GM19463 (cell line): Measurements from ENCODE around the gene HOXA5.

Source experiments
- ATAC-seq: cut with Tn5 transposase; IDR thresholded peaks from one replicate; pipeline ENCODE4 v1.9.1; 2021; ENCODE audit warnings: mild to moderate bottlenecking, moderate library complexity; ENCODE audit not compliant: unreplicated experiment

The HOXA5 gene

DNA sequence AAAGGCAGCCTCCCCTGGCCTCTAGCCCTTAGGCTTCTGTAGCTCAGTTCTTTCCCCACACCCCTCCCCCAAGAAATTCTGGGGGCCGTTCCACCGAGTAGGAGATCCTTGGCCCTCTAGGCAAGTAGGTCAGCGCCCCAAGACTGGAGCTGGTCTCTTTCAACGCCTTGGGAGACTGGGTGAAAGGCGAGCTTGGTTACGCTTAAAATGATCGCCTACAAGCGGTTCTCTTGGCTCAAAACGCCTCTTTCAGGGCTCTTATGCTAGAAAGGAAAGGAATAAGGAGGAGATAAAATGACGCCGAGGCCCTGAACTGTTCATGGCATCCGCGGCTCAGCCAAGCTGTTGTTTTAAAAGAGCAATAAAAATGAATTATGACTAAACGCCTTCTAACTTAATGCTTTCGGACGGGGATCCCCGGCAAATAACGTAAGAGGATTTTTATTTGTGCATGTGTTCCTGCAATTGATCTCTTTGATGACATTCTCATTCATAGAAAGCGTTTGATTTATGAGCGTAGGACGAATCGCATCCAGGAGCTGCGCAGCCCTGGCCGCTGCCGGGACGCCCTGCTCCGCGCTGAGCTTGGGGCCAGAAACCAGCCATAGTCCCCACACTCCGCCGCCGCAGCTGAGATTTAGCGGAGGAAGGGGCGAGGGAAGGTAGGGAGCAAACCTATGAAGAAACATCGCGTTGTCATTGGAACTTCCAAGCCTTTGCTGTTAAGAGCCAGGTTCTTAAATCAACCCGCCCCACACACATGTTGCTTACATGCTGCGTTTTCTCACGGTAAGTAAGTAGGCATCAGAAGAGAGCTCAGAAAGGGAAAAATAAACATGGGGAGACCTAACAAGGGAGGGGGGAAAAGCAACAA lies 44.7 kb downstream of the HOXA5 start:
- no peak for ATAC-seq

DNA sequence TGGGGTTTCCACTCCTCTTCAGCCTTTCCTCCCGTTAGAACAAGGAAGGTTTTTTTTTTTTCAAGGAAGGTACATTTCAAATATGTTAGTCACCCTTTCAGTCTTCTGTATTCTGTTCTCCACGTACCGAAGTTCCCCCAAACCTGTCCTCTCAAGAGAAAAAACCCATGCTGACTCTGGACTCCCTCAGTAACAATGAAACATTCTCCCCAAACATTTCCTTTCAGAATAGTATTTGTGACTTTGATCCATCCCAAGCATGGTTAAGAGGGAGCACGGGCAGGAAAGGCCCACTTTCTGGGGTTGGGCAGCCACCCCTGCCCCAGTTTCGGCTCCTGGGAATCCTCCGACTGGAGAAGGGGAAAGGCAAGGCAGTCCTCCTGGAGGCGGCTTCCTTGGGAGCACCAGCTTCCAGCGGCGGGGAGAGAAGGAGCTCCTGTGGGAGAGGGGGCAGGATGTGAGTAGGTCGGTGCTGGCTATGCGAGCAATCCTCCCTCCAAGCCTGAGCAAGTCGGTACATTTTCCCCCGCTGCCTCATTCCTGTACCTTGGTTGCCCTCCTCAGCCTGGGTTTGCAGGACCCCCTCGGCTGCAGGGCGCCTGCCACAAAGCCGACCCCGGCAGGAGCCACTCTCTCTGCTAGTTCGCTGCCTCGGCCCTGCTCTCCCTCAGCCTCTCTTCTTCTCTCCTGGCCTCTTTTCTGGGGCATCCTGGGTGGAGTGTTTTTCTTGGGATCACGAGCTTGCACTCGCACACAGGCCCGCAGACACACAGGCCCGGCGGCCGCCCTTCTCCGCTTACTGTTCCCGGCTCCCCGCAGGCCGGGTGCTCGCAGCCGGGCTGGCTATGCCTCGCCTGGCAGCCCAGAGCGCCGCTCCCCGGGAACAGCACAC lies 45.5 kb downstream of the HOXA5 start:
- no peak for ATAC-seq

DNA sequence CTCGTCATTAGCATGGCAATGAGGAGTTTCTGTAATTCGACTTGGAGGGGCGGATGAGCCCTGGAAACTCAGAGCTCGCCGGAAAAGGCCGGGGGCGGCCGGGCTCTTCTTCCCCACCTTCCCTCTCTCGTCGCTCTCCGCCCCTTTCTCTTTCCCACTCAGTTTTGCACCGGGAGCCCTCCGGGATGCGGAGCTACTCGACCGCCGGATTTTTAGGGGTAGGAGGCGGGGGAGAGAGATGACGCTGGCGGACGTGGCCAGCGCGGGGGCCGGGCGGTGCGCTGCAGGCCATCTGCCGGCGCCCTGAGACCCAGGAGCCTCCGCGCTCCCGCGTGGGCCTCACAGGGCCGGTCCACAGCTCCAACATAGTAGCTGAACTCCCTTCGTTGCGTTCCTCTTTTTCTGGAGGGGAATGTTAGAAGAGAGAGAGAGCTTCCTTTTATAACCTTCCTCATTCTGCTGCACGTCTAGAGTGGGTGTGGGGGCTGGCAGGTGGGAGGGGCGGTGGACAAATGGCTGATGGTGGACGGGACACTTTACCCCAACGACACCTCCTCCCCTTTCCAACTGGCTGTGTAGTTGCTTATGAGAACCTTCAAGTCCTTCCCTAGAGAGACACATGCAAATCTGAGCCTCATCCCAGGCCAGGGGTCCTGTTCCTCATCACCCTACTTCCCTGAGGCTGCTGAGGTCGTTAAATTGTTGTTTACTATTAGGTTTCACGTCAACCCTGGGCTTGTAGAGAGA lies 46.5 kb downstream of the HOXA5 start:
- ATAC-seq: no peak

DNA sequence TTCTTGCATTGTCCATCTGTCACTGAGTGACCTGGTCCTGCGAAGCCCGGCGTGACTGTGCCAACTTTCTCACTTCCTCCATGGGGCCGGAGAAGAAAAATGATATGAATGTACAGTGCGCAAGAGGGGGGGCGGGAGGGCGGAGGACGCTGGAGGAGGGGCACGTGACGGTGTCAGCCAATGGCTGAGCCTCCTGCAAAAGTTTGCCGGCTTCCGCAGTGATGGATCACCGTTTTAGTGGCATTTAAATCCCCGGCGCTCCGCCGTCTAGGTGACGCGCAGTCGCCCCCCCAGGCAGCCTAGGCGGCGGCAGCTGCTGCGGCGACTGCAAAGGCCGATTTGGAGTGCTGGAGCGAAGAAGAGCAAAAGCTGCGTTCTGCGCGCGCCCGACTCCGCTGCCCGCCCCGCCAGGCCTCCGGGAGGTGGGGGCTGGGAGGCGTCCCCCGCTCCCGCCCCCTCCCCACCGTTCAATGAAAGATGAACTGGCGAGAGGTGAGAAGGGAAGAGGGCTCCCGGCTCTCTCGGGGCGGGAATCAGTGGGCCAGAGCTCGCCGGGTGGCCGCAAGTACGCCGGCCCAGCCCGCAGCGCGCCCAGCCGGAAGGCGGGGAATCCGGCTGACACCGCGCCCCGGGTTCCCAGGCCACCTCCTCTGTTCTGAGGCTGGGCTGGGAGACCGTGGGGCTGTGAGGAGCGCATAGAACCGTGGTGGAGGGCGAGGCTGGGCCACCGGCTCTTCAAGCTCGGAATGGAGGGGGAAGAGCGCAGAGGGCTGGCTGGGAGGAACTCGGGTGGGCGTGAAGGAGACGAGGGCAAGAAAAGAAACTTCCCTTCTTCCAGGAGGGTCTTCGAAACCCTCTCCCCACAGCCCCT lies 47.3 kb downstream of the HOXA5 start, which contains the start of gene HOXA1:
Gene HOXA1 (minus strand): TSS at position 104 of the 871 bp plus-strand sequence. CDS start 88 bp downstream, at position 16.
- ATAC-seq: peak; percentile 83

DNA sequence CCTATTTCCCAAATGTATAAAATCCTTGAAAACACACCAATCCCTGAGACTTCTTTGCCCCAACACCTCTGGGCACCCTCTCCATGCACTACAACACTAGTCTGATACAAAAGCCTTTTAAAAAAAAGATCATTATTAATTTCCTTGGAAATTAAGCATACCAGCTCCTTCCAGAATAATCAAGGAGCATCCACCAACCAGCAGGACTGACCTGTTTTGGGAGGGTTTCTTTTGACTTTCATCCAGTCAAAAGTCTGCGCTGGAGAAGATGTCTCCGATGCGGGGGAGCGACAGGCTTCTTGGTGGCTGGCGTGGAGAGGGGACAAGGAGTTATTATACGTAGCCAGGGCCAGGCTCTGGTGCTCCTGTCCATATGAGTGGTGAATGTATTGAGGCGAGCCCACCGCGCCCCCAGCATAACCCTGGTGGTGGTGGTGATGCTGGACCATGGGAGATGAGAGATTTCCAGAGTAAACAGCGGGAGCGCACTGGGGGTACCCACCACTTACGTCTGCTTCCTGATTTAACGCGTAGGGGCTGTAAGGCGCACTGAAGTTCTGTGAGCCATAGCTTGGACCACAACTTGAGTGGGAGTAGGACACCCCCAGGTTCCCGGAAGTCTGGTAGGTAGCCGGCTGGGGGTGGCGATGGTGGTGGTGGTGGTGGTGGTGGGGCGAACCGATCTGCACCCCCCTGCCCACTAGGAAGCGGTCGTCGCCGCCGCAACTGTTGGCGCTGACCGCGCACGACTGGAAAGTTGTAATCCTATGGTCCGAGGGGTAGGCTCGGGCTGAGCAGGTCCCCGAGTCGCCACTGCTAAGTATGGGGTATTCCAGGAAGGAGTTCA lies 48.2 kb downstream of the HOXA5 start:
- ATAC-seq: no peak

DNA sequence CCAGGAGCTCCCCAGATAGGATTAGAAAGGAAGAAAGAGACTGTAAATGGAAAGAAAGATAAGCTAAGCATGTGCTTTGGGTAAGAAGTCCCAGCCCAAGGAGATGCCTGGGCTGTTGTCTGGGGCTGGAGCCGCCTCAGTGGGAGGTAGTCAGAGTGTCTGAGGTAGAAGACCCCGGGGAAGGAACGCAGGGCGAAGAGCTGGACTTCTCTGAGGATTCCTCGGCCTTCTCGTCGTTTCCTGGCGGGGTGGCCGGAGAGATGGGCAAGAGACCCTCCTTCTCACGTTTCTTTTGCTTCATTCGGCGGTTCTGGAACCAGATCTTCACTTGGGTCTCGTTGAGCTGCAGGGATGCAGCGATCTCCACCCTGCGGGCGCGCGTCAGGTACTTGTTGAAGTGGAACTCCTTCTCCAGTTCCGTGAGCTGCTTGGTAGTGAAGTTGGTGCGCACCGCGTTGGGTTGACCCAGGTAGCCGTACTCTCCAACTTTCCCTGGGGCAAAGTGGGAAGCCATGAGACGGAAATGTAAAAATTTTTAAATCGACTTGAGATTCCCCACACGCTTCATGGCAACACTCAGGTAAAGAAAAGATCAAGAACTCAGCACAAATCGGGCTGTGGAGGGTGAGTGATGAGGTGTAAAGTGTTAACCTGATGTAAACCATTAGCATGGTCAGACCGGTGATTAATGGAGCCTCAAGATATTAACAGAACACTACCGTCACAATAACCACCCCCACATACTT lies 49.0 kb downstream of the HOXA5 start:
- ATAC-seq: no peak

DNA sequence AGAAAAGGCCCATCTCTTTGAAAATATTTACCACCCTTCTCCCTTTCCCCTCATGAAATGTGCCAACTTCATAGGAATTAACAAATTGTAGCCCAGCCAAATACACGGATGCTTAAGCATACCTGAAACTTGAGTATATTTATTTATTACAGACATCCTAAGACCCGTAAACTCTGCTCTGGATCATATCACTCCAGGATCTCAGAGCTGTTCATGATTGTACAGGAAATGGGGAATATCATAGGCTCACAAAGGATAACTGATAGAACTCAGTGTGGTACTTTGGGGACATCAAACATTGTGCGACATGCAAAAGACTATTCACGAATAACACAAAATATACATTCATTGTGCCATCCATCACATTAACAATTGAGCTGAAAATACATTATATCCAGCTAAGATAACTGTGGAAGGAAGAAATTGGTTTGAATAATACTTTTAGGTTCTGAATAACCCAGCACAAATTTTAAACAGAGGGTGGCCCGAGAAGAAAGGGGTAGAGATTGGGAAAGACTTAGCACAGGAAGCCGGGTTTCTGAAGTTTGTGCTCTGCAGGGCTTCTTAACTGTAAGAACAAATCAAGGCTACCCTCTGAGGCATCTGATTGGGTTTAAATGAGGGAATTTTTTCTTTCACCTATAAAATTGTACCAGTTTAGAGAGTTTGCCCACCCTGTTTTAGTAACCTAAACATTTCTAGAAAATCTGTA lies 50.1 kb downstream of the HOXA5 start:
- no peak for ATAC-seq

DNA sequence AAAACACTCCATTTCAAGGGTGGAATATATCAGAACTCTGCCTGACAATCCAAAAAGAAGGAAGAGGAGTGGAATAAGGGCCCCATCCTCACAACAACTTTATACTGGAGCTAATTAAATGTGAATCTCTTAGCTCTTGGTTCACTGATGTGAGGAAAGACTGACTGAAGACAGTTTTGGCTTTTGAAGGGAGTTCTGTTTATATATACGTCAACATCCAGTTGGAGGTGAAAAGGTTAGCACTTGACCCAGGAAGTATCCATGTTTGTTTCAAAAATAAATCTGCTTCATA lies 50.7 kb downstream of the HOXA5 start:
- ATAC-seq: no peak

DNA sequence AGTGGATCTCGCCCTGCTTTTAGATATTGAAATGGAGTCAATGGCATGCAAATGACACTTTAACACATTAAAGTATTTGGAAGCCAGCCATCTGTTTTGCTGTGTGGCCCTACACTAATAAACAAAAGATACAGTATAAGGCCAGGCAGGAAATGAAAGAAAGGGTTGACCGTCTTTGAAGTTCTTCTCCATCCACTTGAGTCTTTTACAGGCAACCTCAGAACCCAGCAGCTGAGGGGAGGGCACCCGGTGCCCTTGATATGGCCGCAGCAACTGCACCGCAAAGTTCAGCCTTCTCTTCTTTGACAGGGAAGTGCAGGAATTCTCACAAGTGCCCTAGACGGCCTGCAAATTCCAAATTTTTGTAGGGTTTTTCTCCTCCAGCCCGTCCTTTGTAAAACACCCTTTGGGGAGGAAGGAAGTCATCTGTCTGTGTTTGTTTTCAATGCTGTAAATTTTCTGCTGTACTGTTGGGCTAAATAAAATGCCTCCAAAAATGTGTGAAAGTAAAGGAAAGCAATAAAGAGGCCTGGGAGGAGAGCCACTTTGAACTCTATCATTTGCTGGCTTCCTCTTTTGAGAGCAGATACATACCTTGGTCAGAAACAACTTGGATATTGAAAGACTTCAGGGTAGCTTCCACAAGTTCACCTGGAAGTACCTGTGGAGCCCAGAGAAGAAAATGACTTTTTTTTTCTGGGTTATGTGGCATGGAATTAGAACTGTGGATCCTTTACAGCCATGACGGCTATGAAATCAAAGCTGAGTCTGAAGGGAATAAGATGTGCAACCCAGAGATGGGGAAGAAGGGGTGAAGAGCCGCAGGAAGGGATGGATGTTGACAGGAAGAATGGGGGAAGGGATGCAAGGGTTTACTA lies 51.3 kb downstream of the HOXA5 start:
- no peak for ATAC-seq

DNA sequence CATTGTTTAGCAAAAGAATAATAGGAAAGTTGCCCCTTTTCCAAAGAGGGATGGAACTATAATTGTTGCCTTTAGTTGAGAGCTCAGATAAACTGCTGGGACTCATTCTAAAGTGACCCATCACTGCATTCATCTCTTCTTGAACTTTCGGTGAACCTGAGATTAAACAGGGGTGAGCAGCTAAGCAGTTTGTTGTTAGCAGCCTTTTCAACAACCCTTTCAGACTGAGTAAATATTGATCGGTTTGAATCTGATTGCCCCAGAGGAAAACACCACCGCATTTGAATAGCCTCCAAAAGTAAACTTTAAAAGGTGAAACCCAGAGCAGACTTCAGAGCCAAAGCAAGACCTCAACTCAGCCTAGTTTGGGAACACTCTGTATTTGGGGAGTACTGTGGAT lies 52.4 kb downstream of the HOXA5 start:
- ATAC-seq: no peak
